Measurements from ENCODE around the gene SCN1B.
"Not testable (repeated sequence)": the region's sequence is repeated elsewhere in the genome, so short reads cannot be mapped to it uniquely, and the experiment has no call there.

Gene SCN1B

DNA sequence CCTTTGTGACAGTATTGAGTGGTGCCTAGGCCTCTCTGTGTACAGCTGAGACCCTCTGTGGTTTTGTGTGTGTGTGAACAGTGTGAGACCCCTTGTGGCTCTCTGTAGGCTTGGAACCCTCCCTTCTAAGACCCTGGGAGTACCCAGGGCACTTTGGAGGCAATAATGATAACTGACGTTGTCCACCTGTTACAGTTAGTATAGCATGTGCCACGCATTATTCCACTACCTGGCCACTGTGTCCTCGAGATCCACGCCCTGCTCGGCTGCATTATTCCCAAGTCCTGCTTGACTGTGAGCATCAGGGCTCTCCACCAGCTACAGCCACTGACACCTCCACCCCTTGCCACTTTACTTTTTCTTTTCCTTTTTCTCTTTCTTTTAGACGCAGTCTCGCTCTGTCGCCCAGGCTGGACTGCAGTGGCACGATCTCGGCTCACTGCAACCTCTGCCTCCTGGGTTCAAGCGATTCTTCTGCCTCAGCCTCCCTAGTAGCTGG lies 28.2 kb upstream of the SCN1B start:
- DNase-seq = no peak

DNA sequence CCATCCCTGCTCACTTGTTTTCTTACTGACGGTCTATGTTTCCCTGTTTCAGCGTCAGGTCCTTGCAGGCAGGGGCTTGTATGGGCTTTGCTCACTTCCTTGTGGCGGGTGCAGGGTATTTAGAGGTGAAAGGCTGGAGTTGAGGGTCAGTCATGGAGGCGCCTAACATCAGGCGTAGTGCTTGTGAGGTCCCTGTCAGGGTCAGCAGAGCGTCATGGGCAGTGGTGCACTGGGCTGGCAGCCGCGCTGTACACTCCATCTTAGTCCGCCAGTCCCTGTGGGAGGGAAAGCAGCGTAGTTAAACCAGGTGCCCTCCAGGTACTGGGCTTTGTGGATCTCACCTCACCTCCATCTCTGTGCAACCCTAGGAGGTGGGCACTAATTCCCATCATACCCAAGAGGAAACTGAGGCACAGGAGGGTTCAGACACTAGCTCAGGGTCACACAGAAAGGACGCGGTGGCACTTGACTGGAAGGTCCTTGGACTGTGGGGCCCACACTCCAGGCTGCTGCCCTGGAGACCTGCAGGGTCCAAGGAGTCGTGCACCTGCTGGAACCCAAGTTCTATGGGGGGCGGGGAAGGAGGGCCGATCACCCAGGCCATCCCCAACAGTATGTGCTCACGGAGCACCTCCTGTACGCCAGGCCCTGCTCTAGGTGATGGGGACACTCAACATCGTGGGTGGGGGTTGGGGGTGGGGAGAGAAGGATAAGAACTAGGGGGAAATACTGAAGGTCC lies 25.6 kb upstream of the SCN1B start:
- DNase-seq = no peak

DNA sequence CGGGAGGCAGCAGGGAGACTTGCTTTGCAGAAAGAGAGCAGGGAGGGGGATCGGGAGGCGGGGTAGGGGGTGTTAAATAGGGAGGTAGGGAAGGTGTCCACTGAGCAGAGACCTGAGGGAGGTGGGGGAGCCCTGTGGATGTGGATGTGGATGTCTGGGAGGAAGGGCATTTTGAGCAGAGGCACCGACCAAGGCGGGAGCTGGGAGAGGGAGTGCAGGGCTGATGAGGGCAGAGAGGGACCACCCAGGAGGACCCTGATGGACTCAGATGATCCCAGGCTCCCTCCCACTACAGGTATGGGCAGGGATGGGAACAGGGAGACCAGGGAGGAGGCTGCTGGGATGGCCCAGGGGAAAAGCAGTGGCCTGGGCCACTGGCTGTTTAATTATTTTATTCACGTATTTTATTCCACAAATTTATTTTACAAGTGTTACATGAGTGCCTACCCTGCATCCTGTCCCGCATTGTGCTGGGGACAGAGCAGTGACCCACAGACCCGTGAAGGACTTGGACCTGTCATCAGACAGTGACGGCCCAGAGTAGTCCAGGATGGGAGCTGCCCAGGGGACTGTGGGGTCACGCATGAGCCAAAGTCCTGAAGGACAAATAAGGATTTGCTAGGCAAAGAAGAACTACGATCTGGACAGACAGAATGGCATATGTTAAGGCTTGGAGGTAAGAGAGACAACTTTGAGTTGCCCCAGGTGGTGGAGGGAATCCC lies 24.9 kb upstream of the SCN1B start:
- DNase-seq = no peak

DNA sequence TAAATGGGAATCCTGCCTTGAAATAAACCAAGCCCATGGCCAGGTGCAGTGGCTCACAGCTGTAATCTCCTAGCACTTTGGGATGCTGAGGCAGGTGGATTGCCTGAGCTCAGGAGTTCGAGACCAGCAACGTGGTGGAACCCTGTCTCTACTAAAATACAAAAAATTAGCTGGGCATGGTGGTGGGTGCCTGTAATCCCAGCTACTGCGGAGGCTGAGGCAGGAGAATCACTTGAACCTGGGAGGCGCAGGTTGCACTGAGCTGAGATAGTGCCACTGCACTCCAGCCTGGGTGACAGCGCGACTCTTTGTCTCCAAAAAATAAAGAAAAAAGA lies 24.3 kb upstream of the SCN1B start:
- not testable (repeated sequence) for DNase-seq

DNA sequence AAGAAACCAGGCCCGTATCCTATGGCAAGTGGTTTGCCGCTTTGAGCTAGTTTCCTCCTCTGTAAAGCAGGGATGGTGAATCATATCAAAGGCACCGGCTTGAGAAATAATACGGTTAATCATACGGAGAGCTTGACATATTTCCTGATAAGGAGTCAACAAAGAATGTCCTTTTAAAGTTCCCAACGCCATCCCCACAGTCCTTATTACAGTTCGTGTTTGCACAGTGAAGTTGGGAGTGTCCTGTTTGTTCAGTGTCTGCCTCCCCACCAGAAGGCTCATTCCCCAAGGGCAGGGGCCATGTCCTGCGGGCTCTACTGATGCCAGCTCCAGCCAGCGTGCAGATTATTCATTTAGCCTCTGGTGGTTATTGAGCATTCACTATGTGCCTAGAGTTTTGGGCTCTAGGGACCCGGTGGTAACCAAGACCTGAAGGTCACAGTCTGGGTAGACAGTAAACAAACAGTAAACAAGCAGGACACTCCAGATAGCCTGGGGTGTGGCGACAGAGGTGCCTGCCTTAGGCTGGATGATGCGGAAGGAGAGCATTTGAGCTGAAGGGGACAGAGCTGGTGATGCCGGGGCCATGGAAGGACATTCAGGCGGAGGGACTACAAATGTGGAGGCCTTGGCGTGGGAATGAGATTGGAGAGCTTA lies 23.8 kb upstream of the SCN1B start:
- DNase-seq = no peak

DNA sequence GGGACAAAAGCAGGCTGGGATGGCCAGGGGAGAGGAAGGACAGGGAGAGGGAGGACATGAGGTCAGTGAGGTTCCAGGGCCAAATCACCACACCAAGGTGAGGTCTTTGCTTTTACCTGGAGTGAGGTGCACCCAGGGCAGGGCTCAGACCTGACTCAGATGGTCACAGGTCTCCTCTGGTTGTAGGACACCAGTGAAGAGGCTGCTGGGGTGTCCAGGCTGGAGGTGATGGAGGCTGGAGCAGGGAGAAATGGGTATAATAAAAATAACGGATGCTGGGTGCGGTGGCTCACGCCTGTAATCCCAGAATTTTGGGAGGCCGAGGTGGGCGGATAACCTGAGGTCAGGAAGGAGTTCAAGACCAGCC lies 23.3 kb upstream of the SCN1B start:
- no peak for DNase-seq

DNA sequence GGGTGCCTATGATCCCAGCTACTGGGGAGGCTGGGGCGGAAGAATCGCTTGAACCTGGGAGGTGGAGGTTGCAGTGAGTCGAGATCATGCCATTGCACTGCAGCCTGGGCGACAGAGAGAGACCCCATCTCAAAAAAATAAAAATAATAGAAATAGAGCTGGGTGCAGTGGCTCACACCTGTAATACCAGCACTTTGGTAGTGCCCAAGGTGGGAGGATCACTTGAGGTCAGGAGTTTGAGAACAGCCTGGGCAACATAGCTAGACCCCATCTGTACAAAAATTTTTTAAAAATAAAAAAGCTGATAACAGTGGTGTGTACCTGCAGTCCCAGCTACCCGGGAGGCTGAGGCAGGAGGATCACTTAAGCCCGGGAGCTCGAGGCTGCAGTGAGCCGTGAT lies 22.8 kb upstream of the SCN1B start:
- not testable (repeated sequence) for DNase-seq

DNA sequence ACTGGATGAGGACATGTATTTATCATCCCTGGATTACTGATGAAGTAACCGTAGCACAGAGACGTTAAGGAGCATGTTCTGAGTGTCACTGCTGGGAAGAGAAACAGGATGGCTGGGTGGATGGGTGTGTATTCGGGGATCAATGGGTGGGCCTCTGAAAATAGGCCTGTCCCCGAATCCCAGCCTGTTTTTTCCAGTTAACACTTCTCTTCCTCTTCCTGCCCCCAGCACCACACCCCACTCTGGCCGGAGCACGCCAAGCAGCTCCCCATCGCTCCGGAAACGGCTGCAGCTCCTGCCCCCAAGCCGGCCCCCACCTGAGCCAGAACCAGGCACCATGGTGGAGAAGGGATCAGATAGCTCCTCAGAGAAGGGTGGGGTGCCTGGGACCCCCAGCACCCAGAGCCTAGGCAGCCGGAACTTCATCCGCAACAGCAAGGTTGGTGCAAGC lies 21.4 kb upstream of the SCN1B start:
- no peak for DNase-seq

DNA sequence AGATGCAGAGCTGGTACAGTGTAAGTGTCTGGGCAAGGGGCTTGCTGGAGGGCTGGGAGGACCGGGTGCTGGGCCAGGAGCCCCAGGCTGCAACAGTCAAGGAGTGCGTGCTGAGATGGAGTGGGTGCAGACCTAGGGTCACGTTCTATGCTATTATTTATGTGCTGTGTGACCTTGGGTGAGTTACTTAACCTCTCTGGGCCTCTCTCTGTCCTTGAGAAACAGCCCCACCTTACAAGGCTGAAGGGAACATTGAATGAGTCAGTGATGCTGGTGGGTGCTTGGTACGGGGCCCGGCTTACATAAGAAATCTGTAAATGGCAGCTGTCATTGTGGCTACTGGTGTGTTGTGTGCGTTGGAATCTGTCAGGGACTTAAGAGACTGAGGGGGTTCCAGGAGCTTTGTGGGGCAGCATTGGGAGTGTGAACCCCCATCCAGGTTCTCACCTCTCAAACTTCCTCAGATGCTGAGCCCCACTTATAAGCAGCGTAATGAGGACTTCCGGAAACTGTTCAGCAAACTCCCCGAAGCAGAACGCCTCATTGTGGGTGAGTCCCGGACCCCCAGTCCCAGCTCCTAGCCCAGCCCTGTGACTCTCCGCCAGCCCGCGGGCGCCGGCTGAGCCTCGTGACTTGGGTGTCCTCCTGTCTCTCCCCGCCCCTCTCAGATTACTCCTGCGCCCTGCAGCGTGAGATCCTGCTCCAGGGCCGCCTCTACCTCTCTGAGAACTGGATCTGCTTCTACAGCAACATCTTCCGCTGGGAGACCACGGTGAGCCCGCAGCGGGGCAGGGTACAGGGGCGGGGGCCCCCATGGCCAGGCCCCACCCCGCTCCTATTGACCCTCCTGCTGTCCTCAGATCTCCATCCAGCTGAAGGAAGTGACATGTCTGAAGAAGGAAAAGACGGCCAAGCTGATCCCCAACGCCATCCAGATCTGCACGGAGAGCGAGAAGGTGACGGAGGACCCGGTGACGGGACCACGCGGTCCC lies 20.6 kb upstream of the SCN1B start:
- no peak for DNase-seq

DNA sequence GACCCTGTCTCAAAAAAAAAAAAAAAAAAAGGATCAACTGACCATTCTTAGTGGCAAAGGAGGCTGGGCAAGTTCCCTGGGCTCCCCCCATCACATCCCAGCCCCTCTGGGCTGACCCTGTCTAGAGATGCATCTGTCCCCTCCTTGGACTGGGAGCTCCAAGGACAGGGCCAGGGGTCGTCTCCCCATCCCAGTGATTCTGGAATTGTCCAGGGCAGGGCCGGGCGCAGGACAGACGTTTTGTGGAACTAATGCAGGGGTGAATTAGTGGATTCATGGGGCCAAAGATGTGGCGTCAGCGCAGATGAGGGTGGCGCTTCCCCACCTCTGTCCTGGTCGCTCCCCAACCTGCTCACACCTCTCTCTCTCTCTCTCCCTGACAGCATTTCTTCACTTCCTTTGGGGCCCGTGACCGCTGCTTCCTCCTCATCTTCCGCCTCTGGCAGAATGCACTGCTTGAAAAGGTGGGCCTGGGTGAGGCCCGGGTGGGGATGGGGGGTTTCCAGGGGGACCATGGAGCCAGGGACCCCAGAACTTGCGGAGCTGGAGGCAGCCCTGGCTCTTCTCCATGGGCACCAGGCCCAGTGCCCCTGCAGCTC lies 19.1 kb upstream of the SCN1B start:
- peak; percentile 55 for DNase-seq

DNA sequence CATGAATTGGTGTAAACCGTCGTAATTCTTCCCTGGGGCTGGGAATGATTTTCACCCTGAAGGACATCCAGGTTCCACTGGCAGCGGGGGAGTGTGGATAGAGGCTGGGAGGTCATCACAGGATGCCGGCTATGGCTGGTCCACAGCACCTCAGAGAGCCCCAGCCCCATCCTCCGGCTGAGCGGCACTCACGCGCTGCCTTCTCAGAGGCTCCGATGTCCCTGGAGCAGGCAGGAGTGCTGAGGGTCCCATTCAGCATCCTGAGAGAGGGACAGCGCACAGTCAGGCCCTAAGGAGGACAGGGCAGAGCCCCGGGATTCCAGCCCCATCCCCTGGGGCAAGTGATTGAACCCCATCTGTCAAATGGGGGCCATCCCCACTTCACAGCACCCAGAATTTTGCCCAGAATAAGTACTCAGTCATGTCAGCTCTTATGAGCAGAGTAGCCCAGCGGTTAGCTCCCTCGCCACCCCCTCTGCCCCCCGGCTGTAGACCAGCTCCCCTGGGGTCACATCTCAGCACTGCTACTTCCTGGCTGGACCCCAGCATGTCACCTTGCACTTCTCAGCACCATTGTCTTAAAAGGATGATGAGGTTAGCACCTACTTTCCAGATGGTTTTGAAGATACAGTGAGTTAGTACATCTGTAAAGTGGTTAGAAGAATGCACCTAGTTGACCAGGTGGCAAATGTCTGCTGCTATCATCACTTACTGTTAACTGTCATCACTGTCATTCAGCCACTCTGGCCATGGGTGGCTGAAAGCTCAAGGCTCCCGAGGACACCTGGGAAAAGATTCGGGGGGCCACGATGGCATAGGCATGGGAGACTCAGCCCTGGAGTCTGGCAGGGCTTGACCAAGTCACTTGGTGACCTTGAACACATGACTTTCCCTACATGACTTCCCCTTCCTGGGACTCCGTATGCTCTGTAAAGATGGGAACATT lies 18.3 kb upstream of the SCN1B start:
- peak; percentile 41 for DNase-seq

DNA sequence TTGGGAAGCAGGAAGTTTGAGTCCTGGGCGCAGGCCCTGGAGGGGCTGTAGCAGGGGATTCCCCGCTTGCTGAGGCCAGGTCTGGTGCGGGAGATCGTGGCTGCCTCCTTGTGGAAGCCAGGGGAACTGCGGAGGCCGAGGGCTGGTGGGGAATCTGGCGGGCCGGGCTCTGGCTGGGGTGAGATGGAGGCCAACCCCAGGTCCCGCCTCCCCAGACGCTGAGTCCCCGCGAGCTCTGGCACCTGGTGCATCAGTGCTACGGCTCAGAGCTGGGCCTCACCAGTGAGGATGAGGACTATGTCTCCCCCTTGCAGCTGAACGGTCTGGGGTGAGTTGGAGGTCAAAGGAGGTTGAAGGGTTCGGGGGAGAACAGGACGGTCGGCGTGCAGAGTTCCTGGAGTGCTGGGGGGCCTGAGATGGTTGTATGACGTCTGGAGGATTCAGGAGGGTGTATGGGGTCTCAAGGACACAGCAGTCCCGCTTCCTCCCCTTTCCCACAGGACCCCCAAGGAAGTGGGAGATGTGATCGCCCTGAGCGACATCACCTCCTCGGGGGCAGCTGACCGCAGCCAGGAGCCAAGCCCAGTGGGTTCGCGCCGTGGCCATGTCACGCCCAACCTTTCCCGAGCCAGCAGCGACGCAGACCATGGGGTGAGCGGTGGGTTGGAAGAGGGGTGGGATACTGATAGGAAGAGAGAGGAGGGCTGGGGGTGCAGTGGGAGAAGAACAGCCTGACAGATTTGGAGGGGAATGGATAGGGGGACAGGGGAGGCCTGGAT lies 17.0 kb upstream of the SCN1B start:
- DNase-seq = peak; percentile 82

DNA sequence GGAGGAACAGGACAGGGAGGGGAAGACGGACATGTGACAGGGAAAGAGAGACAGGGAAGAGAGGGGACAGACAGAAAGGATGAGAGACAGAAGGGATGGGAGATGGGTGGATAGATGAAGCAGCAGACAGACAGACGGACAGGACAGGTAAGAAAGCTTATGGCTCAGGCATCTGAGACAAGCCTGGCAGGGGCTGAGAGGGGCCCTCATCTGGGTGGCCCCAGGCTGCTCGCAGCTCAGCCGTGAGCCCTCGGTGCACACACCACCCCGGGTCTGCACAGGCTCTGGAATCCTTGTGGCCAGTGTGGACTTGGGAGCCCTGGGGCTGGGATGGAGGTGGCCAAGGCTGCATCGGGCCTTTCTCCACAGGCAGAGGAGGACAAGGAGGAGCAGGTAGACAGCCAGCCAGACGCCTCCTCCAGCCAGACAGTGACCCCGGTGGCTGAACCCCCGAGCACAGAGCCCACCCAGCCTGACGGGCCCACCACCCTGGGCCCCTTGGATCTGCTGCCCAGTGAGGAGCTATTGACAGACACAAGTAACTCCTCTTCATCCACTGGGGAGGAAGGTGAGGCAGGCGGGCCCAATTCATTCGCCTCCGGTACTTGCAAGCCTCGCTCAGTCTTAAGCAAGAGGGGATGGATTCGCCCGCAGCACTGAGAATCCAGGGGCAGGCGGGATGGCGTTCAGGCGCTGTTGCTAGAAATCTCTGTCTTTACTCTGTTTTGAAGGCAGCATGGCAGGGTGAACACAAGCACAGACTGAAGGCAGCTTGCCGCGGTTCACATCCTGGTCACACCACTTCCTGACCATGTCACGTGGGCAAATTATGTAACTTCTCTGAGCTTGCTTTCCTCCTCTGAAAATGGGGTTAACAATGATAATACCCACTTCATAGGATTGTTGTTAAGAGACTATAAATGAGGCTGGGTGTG lies 16.2 kb upstream of the SCN1B start:
- DNase-seq = peak; percentile 72

DNA sequence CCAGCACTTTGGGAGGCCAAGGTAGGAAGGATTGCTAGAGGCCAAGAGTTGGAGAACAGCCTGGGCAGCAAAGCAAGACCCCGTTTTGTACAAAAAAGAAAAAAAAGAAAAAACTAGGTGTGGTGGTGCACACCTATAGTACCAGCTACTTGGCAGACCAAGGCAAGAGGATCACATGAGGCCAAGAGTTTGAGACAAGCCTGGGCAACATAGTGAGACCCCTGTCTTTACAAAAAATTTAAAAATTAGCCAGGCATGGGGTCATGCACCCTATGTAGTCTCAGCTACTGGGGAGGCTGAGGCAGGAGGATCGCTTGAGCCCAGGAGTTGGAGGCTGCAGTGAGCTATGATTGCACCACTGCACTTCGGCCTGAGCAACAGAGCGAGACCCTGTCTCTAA lies 15.5 kb upstream of the SCN1B start:
- DNase-seq = not testable (repeated sequence)

DNA sequence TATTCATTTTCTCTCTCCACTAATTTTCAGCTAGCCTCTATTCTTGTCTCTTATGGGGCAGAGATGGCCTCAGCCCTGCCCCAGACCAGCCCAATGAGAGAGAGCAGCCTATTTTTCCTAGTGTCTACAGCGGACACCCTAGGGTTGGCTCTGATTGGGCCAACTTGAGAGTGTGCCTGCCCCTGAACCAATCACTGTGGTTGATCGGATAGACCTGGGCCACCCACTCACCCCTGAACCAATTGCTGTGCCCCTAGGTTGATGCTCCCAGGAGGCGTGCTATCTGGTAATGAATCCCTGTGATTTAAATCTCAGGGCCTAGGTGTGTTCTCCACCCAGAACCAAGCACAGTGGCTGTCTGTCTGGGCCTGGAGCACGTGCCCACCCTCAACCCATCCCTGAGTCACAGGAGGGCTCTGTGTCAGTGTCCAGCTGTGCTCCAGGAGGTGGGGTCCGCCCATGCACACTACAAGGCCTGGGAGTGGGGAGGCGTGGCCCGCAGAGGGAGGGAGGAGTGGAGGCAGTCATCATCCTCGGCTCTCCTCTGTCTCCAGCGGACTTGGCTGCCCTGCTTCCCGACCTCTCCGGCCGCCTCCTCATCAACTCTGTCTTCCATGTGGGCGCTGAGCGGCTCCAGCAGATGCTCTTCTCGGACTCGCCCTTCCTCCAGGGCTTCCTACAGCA lies 14.9 kb upstream of the SCN1B start:
- no peak for DNase-seq

DNA sequence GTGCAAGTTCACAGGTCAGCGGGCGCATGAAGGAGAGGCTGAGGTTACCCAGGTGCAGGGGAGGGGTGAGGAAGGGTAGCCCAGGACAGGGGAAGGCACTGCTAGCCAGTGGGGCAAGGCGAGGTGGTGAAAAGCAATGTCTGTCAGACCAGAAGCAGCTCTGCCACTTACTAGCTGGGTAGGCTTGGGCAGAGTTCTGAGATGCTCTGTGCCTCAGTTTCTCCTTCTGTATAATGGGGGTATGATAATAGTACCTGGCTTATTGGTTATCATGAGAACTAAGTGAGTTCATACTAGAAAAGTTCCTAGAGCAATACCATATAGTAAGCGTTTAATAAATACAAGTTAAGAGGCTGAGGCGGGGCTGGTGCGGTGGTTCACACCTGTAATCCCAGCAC lies 14.3 kb upstream of the SCN1B start:
- DNase-seq = no peak

DNA sequence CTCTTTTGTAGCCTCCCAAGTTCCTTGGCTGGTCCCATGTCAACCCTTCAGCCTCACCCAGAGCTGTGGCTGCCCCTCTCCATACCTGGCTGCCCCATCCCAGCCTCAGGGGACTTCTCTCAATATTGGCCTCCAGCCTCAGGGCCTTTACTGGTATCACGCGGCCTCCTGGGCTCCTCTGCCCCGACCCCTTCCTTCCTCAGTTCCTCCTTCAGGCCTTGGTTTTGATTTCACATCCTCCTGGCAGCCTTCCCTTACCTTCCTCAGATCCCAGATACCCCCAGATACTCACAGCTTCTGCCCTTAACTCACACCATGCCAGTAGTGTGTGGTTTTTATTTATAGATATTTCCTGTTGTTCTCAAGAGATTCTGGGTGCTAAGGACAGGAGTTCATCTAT lies 12.8 kb upstream of the SCN1B start:
- DNase-seq = no peak

DNA sequence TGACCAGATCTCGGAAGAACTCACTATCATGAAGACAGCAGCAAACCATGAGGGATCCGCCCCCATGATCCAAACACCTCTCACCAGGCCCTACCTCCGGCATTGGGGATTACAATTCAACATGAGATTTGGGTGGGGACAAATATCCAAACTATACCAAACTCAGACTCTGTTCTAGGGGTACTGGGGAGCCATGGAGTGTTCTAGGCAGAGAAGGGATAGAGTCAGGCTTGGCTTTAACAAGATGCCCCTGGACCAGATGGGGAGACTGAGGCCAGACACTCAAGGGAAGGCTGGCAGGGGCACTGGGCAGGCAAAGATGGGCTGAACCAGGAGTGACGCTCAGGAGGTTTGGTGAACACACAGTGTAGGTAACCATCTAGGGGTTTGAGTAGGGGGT lies 11.9 kb upstream of the SCN1B start:
- DNase-seq = no peak

DNA sequence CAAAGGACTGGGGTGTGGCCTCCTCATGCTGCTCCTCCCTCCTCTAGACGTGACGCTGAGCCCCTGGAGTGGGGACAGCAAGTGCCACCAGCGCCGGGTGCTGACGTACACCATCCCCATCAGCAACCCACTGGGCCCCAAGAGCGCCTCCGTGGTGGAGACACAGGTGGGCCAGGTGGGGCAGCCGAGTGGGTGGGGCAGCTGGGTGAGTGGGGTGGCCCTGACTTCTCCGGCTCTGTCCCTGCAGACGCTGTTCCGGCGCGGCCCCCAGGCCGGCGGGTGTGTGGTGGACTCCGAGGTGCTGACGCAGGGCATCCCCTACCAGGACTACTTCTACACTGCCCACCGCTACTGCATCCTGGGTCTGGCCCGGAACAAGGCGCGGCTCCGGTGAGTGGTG lies 11.1 kb upstream of the SCN1B start:
- DNase-seq = no peak

All from activated gamma-delta T cell treated with Interleukin-2 at 50 U/mL for 16 hours (primary cell).